AG08396 (cell line): Measurements from ENCODE around the gene RDH5.
A peak's percentile ranks its signal among the peaks of the same experiment; 100 is the strongest.

Experiments
- DNase-seq: peaks from one replicate; pipeline ENCODE4 v3.0.0; 2012; ENCODE audit warnings: low spot score, mixed read lengths

Gene RDH5, protein sequence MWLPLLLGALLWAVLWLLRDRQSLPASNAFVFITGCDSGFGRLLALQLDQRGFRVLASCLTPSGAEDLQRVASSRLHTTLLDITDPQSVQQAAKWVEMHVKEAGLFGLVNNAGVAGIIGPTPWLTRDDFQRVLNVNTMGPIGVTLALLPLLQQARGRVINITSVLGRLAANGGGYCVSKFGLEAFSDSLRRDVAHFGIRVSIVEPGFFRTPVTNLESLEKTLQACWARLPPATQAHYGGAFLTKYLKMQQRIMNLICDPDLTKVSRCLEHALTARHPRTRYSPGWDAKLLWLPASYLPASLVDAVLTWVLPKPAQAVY

DNA sequence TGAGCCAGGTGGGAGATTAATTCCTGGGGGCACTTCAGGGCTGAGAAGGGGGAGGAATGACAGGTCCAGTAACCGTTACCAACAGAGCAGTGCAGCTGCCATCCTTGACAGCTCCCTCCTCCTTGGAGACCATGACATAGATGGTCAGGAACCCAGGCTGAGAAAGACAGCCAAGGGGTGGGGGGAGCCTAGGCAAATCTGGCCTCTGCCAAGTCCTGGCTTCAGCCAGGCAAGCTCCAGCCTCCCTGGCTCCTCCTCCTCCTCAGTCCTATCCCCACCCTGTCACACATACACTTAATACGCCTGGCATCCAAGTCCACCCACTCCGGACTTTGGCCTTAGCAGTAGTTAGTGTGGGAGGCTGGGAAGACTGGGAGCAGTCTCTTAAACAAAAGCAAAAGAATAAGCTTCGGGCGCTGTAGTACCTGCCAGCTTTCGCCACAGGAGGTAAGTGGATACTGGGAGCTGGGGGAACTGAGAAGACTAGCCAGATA lies at the start of gene RDH5:
Gene RDH5 (plus strand): TSS at position 323 of the 494 bp plus-strand sequence. CDS start 792 bp downstream, outside the sequence.
- peak; percentile 81 for DNase-seq

DNA sequence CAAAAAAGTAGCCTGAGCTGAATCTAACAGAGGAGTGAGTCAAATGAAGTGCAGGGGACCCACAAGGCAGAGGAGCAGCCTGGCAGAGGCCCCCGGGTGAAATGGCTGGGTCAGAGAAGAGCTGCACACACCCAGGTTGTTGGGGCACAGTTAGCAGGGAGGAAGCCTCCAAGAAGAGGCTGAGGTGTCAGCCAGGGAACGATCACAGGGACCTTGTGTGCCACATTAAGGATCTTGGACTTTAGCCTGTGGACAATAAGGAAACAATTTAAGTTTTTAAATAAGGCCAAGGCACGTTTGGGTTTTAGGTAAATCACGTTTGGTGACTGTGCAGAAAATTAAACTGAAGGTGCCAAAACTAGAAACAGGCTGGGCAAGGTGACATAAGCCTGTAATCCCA lies 48.4 kb upstream of the RDH5 start:
- DNase-seq: no peak

DNA sequence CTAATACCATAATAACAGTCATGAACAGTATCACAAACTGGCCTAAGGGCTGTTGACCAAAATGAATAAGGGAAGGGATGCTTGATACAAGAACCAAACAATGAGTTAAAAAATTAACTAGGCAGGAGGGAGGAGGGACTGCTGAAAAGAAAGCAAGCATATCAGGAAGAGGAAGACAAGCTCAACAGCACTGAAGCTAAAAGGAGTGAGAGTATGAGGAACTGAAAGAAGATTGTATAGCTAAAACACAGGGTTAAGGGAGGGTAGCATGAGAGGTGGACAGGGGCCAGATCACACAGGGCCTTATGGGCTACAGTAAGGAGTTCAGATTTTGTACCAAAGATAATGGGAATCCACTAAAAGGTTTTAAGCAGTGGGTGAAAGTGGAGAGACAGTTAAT lies 46.6 kb upstream of the RDH5 start:
- no peak for DNase-seq

DNA sequence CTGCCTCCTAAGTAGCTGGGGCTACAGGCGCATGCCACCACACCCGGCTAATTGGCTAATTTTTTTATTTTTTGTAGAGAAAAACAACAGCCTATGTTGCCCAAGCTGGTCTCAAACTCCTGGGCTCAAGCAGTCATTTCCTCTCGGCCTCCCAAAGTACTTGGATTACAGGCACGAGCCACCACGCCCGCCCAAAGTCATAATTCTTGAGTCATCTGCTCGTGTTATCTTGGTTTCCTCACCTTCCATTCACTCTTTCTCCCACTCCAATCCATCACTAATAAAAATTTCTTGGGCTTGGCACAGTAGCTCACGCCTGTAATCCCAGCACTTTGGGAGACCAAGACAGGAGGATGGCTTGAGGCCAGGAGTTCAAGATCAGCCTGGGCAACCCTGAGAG lies 44.5 kb upstream of the RDH5 start:
- DNase-seq: no peak

DNA sequence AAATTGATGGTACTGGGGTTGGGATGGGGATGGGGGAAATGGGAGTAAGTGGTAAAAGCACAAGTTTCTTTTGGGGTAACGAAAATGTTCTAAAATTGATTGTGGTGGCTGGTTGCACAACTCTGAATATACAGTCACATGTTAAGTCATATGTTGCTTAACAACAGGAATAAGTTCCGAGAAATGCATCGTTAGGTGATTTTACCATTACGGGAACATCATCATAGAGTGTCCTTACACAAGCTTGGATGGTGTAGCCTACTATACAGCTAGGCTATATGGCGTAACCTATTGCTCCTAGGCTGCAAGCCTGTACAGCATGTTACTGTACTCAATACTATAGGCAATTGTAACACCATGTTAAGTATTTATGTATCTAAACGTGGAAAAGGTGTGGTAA lies 43.5 kb upstream of the RDH5 start:
- no peak for DNase-seq

DNA sequence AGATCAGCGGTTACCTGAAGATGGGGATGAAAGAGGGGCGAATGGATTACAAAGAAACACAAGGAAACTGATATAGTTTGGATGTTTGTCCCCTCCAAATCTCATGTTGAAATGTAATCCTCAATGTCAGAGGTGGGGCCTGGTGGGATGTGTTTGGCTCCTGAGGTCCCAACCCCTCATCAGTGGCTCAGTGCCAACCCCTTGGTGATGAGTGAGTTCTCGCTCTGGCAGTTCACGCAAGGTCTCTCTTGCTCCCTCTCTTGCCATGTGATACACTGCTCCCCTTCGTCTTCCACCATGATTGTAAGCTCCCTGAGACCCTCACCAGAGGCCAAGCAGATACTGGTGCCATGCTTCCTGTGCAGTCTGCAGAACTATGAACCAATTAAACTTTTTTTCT lies 40.5 kb upstream of the RDH5 start:
- no peak for DNase-seq

DNA sequence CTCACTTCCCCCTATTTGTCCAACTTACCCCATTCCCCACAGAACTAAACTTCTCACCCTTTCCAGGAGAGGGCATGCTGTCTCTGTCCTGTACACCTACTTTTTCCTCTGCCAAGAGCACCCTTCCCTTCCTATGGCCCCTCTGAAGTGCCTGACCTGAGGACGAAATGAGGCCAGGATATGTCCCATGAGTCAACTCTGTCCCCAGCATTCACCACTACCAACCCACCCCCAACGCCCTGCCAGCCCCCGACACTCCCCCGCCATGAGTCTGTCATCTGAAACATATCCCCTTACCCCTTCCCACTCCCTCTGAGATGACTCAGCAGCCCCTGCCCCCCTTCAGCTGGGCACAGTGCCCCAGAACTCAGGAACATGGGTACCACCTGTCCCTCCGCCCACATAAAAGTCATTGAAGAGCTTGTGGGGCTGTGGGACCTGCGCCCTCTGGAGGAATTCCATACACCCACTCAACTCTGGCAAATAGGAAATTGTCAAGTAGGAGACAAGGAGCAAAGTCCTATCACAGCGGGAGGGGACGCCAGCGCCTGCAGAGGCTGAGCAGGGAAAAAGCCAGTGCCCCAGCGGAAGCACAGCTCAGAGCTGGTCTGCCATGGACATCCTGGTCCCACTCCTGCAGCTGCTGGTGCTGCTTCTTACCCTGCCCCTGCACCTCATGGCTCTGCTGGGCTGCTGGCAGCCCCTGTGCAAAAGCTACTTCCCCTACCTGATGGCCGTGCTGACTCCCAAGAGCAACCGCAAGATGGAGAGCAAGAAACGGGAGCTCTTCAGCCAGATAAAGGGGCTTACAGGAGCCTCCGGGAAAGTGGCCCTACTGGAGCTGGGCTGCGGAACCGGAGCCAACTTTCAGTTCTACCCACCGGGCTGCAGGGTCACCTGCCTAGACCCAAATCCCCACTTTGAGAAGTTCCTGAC lies 38.8 kb upstream of the RDH5 start:
- peak; percentile 53 for DNase-seq

DNA sequence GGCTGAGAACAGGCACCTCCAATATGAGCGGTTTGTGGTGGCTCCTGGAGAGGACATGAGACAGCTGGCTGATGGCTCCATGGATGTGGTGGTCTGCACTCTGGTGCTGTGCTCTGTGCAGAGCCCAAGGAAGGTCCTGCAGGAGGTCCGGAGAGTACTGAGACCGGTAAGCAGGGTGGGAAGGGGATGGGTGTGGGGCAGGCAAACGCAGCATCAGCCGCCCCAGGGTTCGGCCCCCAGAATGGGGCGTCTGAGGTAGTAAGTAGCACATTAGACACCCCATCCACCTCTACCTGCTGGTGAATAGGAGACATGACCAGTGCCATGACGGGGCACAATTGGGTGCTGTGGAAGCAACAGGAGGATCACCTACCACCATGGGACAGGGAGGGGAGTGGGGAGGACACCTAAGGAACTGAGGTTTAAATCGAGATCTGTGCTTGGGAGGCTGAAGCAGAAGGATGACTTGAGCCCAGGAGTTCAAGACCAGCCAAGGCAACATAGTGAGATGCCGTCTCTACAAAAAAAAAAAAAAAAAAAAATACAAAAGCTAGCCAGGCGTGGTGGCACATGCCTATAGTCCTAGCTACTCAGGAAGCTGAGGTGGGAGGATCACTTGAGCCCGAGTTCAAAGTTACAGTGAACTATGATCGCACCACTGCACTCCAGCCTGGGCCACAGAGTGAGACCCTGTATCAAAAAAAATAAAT lies 38.0 kb upstream of the RDH5 start:
- DNase-seq: no peak

DNA sequence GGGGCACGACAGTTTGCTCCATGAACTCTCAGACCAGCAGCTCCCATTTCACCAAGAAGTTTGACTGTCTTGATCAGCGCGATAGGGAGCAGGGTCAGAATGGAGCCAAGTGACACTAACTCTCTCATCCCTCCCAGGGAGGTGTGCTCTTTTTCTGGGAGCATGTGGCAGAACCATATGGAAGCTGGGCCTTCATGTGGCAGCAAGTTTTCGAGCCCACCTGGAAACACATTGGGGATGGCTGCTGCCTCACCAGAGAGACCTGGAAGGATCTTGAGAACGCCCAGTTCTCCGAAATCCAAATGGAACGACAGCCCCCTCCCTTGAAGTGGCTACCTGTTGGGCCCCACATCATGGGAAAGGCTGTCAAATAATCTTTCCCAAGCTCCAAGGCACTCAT lies 36.5 kb upstream of the RDH5 start:
- no peak for DNase-seq

DNA sequence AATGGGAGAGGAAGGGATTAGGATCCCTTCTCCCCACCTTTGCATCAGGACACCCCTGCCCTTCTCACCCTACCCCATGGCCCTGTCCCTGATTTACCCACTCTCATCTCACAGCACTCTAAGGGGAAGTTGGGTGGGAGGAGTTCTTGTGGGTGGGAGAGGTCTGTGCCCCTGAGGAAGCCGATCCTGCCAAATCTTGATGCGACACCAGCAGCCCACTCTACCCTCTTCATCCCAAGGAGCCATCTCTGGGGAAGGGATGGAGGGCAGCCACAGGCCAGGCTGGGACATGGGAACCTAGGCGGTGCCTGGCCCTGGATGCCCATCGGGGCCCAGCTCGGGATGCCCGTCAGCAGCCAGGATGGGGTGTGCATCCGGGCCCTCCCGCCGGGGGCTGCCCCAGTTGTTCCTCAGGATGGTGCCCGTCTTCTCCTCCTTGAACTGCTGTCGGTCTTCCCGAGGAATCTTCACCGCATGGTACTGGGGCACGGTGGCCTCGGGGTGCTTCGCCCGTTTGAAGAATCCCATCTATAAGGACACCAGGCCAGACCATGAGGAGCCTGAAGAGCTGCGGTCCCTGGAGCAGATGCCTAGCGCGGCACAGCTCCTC lies 35.3 kb upstream of the RDH5 start:
- no peak for DNase-seq

DNA sequence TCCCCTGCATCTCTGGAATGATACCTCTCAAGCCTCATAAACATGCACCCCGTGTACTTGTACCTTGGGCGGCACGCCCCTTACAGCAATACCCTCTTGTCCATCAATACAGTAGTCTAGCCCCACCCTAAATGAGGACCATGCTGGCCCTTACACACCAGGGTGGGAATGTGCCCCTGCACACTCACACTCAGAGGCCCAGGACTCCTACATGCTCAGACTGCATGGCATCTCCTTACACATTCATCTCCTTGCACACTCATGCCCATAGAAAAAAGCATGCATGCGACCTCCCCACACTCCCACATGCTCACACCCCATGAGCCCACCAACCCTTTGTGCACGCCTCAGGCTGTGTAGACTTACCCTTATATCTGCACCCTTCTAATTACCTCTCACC lies 34.5 kb upstream of the RDH5 start:
- DNase-seq: no peak

DNA sequence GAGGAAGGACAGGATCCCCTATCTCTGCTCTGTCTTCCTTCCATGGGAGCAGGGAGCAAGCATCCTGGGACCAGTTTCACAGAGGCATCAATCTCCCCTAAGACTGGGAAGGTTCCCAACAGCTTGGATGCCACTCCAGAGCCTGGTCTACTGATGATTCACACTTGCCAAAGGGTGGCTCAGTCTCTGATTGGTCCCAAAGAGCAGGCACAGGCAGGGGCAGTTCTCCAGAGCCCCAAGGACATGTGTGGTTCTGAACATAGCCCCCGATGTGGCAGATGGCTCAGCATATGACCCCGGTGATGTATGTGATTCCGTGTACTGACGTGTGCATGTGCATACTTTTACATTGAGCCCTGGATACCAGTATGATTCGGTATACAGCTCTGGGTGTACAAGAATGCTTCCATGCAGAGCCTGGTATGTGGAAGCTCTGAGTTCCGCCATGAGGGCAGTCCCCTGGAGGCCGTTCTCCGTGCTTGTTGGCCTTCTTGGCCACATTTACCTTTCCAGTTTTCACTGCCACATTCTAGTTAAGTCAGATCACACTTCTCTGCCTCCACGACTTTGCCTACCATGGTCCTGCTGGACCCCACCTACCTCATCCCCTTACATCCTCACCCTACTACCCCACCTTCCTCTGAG lies 33.7 kb upstream of the RDH5 start:
- DNase-seq: no peak

DNA sequence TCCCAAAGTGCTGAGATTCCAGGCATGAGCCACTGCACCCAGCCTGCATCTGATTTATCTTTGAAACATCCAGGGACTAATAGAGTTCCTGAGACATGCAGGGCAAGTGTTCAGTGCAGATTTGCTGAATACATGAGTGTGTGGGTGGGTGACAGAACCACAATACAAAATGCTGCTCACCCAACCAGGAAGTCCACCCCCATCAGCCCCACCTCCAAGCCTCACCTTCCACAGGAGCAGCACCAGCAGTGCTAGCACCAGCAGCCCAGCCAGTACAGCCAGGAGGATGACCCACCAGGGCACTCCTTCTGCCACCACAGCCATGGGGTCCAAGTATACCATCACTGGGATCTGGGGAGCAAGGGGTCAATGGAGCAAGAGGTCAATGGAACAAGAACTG lies 32.4 kb upstream of the RDH5 start:
- no peak for DNase-seq

DNA sequence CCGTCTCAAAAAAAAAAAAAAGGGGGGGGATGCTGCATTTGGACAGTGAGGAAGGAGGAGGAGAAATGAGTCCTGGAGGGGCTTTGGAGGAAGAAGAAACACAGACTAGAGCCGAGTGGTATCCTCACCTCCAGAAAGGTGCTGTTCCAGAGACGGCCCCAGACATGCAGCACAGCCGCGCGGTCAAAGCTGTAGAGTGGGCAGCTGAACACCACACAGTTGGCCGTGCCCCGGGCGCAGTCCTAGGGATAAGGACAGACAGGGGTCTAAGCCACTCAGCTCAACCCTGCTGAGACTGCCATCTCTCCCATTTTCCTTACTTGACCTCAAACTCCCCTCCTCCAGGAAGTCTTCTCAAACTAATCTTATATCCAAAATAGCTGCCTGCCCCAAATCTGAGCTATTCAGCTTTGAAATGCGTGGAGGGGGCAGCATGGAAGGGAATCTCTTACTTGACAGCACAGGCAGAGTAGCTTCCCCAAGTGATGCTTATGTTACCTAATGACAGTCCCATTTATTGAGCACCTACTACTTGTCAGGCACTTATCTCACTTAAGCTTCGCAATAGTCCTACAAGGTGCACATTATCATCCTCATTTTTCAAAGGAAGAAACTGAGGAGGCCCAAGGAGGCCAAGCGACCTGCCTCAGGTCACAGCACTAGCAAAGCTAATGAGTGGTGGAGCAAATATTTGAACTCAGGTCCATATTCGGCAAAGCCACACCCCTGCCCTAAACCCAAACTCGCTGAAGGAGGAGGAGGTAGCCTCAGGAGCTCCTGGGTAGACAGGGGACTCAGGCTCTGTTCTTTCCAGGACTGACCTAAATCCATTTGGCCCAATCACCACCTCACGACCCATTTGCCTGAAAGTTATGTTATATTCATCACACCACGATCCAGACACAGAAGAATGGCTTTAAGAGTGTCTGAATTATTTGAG lies 31.2 kb upstream of the RDH5 start:
- DNase-seq: no peak

DNA sequence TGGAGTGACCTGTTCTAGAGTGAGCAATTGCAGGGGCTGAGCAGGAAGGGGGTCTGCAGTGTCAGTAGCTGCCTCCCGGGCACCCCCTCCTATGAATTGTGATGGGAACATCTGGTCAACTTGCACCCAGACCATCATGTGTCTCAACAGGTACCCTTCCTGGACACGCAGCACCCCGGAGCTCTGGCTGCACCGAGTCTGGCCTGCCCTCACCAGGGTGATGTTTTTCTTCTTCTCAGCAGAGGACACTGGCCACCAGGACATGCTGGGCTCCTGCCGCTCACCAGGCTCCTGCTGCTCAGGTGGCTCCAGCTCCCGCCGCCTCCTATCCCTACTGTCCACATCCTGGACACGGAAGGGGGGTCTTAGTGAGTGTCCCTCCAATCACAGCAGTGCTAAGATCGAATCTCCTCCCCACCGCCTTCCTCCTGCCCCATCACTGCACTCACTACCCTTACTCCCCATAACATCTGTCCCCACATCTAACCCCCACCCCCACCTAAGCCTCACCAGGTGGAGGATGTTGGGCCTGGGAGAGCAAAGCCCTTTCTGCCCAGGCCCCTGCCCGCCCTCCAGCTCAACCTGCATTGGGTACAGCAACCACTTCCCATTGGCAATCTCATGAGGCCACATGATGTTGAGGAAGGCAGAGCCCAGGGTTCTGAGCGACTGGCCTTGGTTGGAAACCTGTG lies 27.4 kb upstream of the RDH5 start:
- no peak for DNase-seq

DNA sequence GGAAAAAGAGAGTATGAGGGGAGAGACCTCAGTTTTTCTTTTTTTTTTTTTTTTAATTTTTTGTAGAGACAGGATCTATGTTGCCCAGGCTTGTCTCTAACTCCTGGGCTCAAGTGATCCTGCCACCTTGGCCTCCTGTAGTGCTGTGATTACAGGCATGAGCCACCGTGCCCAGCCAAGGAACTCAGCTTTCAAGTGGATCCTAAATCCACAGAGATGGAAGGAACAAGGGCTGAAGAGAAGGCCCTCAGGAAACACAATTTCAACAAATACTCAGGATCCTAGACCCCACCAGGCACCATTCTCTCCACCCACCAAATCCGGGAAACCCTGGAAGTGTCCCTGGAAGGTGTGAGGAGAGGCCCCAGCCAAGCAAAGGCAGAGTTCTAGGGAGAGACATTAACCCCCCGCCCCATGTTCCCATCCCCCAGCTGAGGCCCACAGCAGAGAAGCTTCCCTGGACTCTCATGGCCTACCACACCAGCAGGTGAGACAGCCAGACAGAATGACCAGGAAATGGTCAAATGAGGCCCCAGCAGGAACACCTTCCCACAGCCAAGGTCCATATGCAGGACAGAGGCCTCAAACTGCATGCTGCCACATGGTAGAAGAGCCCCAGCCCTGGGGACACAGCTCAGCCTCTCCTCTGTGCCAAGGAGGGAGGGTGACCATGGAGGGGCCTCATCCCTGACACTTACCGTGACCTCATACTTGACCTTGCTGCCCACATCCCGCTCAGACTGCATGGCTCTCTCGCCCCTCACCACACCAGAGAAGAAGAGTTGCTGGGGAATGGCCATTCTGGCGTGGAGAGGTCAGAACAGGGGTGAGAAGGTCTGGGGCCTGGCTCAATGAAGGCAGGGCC lies 26.6 kb upstream of the RDH5 start:
- no peak for DNase-seq

DNA sequence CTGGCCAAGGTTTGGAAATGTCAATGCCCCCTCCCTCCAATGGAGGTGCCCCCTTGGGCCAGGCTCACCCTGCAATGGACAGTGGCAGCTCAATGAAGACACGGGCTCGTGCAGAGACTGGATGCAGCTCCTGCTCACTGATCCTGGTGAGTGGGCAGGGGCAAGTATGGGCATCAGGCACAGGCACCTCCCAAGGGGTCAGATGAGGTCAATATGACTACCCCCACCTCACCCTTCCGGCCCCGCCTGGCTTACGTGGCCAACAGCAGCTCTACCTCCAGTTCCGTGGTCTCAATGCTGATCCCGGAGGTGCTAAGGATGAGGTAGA lies 26.0 kb upstream of the RDH5 start:
- DNase-seq: no peak

DNA sequence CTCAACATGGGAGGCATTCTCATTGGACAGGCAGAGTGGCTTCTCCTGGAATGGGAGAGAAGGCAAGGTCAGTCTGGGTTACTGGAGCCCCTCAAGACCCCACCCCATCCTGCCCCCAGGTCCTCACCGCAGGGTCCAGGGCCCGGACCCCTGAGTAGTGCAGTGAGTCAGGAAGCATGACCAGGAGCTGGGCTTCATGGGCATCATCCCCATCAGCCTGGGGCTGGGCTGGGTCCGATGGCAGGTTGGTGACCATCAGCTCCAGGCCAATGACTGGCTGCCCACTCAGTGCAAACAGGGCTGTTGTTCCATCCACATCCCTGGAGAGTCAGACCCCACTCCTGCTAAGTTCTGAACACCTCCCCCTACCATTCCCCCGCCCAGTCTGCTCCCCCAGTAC lies 25.5 kb upstream of the RDH5 start:
- no peak for DNase-seq

DNA sequence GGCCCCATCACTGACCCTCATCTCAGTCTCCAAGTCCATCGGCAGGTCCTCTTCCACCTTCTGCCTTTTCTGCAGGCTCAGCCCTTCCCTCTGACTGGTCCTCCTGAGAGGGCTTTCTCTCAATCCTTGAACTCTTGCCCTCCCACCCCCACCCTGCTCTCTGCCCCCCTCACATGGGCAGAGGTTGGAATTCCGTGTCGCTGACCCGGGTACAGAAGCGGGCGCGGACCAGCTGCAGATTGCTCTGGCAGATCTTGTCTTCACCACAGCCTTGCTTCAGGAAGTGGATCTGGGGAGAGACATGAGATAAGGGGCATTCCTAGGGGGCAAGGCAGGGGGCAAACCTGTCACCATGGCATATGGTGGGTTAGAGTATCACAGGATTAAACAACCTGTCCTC lies 24.8 kb upstream of the RDH5 start:
- no peak for DNase-seq
